ENCODE results near the gene CDS2. TPM values are rescaled to one million over a fixed set of nuclear protein-coding genes. Genes with fewer than 3 reads are reported as not detected.

CDS2 gene
- 10 to 100 TPM; 30.0 to 49.0 (median 36.8) TPM for total RNA-seq
- 10 to 100 TPM in 1 of 3 donors, 1 to 10 TPM in 2; 1.8 to 15.7 (median 6.7) TPM for polyA plus RNA-seq

- Histone ChIP-seq H3K27me3 (no peaks in the 10 kb centered on the region), H3K4me3 (peak within 1 kb of the TSS; percentile 73 to 97 (median 88)), H3K9me3 (no peaks in the 10 kb centered on the region), H3K36me3 (no peaks in the 10 kb centered on the region), H3K4me1 (peaks cover 0 to 39% (median 32%) of the 10 kb centered on the region in 4 donors), H3K27ac (peak within 1 kb of the TSS; percentile 97 to 99 (median 98))
- intact Hi-C loops (cut with DNase I) = loop anchor here (1.0 to 5.0 kb wide), 2 partner anchors 46 to 66 kb away; no protein-coding TSS in a partner anchor
- 0% methylated on average over 78 of the region's 78 CpGs for WGBS, 2 donors
- TF ChIP-seq POLR2AphosphoS5 (IDR thresholded peaks at IDR 0.05) = peak; percentile 47 to 93 (median 84)
- peak in 2 of 4 experiments; percentile 35 to 49 for TF ChIP-seq CTCF (IDR thresholded peaks at IDR 0.05)
- peak; percentile 26 to 61 for TF ChIP-seq POLR2A (IDR thresholded peaks at IDR 0.05)
- TF ChIP-seq EP300 (IDR thresholded peaks at IDR 0.05) = peak in 1 of 4 donors; percentile 3
- peak; percentile 100 for DNase-seq
Observed at GRCh38 chr20:5126512-5127203, at the start of gene CDS2. Gene CDS2 (plus strand): TSS chr20:5127008. CDS start chr20:5127093, 85 bp downstream.

- Histone ChIP-seq H3K9me3 (no peaks in the 10 kb centered on the region), H3K27me3 (no peaks in the 10 kb centered on the region), H3K4me1 (peaks cover 0 to 26% (median 19%) of the 10 kb centered on the region in 4 donors), H3K4me3 (peak overlapping the region; percentile 15 to 41 (median 36)), H3K27ac (peak overlapping the region; percentile 62 to 74 (median 70)), H3K36me3 (no peaks in the 10 kb centered on the region)
- TF ChIP-seq EP300 (IDR thresholded peaks at IDR 0.05) = no peak
- no peak for TF ChIP-seq CTCF (IDR thresholded peaks at IDR 0.05)
- 36 to 45% methylated on average over 4 of the region's 4 CpGs for WGBS, 2 donors
- intact Hi-C loops (cut with DNase I) = no loop called here
- no peak for DNase-seq
Observed at GRCh38 chr20:5077761-5078387, 48.9 kb upstream of the CDS2 start.

DNA sequence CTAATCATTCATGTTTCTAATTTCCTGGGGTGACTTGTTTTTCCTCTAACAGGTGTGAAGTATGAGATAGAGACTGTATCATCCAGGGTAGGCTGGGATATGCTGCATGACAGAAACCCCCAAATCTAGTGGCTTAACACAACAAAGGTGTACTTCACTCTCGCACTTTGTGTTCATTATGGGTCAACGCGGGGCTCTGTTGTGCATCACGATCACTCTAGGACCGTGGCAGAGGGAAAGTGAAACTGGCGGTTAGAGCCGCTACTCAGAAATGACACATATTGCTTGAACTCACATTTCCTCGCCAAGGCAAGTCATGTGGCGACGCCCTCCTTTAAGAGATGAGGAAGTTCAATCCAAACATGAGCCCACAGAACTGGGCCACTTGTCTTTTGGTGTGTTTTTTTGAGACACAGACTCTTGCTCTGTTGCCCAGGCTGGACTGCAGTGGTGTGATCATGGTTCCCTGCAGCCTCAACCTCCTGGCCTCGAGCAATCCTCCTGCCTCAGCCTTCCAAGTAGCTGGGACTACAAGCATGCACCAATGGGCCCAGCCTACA lies 48.3 kb upstream of the CDS2 start:
- TF ChIP-seq POLR2AphosphoS5 (IDR thresholded peaks at IDR 0.05) (peak in 3 of 4 donors; percentile 62 to 66 (median 63)), EP300 (IDR thresholded peaks at IDR 0.05) (no peak)
- peak overlapping the region; percentile 62 to 74 (median 70) for H3K27ac ChIP-seq
- H3K9me3 ChIP-seq = no peaks in the 10 kb centered on the region
- peak; percentile 83 for DNase-seq
- 8 to 9% methylated on average over 11 of the region's 11 CpGs for WGBS, 2 donors
- intact Hi-C loops (cut with DNase I) = no loop called here
- no peaks in the 10 kb centered on the region for H3K36me3 ChIP-seq
- H3K4me1 ChIP-seq = peaks cover 0 to 20% (median 13%) of the 10 kb centered on the region in 4 donors
- H3K4me3 ChIP-seq = peak overlapping the region; percentile 15 to 41 (median 36)
- H3K27me3 ChIP-seq = no peaks in the 10 kb centered on the region

- Histone ChIP-seq H3K27me3 (no peaks in the 10 kb centered on the region), H3K36me3 (no peaks in the 10 kb centered on the region), H3K9me3 (no peaks in the 10 kb centered on the region), H3K4me1 (peaks cover 0 to 15% (median 9%) of the 10 kb centered on the region in 4 donors), H3K27ac (peak overlapping the region in 3 of 4 donors; percentile 15 to 74 (median 44)), H3K4me3 (no peak overlapping the region)
- TF ChIP-seq POLR2AphosphoS5 (IDR thresholded peaks at IDR 0.05) (peak in 1 of 4 donors; percentile 41), CTCF (IDR thresholded peaks at IDR 0.05) (no peak)
- 76 to 90% methylated on average over 10 of the region's 10 CpGs for WGBS, 2 donors
- intact Hi-C loops (cut with DNase I) = no loop called here
- DNase-seq = peak; percentile 80
Observed at GRCh38 chr20:5080384-5080877, 46.4 kb upstream of the CDS2 start.

DNA sequence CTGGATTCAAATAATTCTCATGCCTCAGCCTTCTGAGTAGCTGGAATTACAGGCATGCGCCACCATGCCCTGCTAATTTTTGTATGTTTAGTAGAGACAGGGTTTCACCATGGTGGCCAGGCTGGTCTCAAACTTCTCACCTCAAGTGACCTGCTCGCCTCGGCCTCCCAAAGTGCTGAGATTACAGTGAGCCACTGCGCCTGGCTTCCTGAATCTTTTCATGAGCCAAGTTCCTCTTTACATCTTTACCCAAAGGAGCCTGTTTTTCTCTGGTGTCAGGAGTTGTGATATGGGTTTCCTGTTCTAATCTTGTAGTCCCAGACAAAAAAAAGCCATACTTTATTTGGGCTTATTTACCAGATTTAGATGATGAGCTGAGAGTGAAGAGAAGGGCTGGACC lies 41.4 kb upstream of the CDS2 start:
- intact Hi-C loops (cut with DNase I) = no loop called here
- H3K27ac ChIP-seq = peak overlapping the region in 1 of 4 donors; percentile 16
- no peaks in the 10 kb centered on the region for H3K27me3 ChIP-seq
- H3K9me3 ChIP-seq = no peaks in the 10 kb centered on the region
- 69 to 87% methylated on average over 4 of the region's 4 CpGs for WGBS, 2 donors
- H3K36me3 ChIP-seq = no peaks in the 10 kb centered on the region
- DNase-seq = no peak
- H3K4me1 ChIP-seq = no peaks in the 10 kb centered on the region
- TF ChIP-seq POLR2A (IDR thresholded peaks at IDR 0.05) = no peak
- no peak for TF ChIP-seq POLR2AphosphoS5 (IDR thresholded peaks at IDR 0.05)
- no peak for TF ChIP-seq CTCF (IDR thresholded peaks at IDR 0.05)
- no peak for TF ChIP-seq EP300 (IDR thresholded peaks at IDR 0.05)
- no peak overlapping the region for H3K4me3 ChIP-seq

Data from sigmoid colon (tissue), 7 donors.